GM23338 (cell line): ENCODE results near the gene ST8SIA4.

Experiments
- CREB1 ChIP-seq: fragments of 250-450 bp; sonication (Bioruptor Pico); IDR thresholded peaks from 2 replicates; pipeline ENCODE4 v1.5.0; 2020; ENCODE audit warnings: low read depth, mild to moderate bottlenecking, moderate library complexity
- CTCF ChIP-seq, 2 experiments: fragments of 200-600 bp in 1 of 2; sonication (generic) in 1 of 2; conservative IDR thresholded peaks; 2 replicates each; pipeline versions ENCODE4 v1.5.1 to v1.6.1; 2016 to 2017; ENCODE audit warnings: antibody characterized with exemption in 2 of 2, low read depth in 2 of 2, mild to moderate bottlenecking in 2 of 2, moderate library complexity in 1 of 2
- ETS1 ChIP-seq: IDR thresholded peaks from 2 replicates; pipeline ENCODE4 v1.6.1; 2016; ENCODE audit warnings: antibody characterized with exemption
- EZH2 ChIP-seq: fragments of 200-600 bp; sonication (generic); IDR thresholded peaks from one replicate; pipeline ENCODE4 v1.8.0; 2017; ENCODE audit warnings: antibody characterized with exemption, mild to moderate bottlenecking, low read depth; ENCODE audit not compliant: unreplicated experiment
- EZH2phosphoT487 ChIP-seq: fragments of 200-600 bp; sonication (generic); IDR thresholded peaks from one replicate; pipeline ENCODE4 v1.8.1; 2018; ENCODE audit warnings: antibody characterized with exemption; ENCODE audit not compliant: unreplicated experiment
- JUNB ChIP-seq: IDR thresholded peaks from one replicate; pipeline ENCODE4 v1.6.1; 2016; ENCODE audit warnings: antibody characterized with exemption; ENCODE audit not compliant: unreplicated experiment
- POLR2AphosphoS5 ChIP-seq: IDR thresholded peaks from 2 replicates; pipeline ENCODE4 v1.6.1; 2016; ENCODE audit warnings: antibody characterized with exemption, low read depth
- REST ChIP-seq: IDR thresholded peaks from one replicate; pipeline ENCODE4 v1.6.1; 2018; ENCODE audit warnings: antibody characterized with exemption; ENCODE audit not compliant: unreplicated experiment
- STAT1 ChIP-seq: IDR thresholded peaks from one replicate; pipeline ENCODE4 v1.6.1; 2016; ENCODE audit warnings: antibody characterized with exemption; ENCODE audit not compliant: unreplicated experiment
- ZNF331 ChIP-seq: fragments of 250-450 bp; sonication (Bioruptor Pico); IDR thresholded peaks from 2 replicates; pipeline ENCODE4 v1.5.0; 2020; ENCODE audit warnings: low read depth, mild to moderate bottlenecking, moderate library complexity

GRCh38 chr5:100818340-100818739 lies 84.7 kb downstream of the ST8SIA4 start:
- TF ChIP-seq REST (no peak), CTCF (conservative IDR thresholded peaks at IDR 0.05; ENCODE audit: low read depth in 2 of 2) (no peak), EZH2 (no peak), STAT1 (no peak), EZH2phosphoT487 (no peak), POLR2AphosphoS5 (no peak), JUNB (no peak), ZNF331 (no peak), ETS1 (no peak), CREB1 (CRISPR knock-in tag) (no peak)
